ELF-1 (cell line): ENCODE data around the gene AMBRA1.

Experiments used
- DNase-seq: peaks from one replicate; pipeline ENCODE4 v3.0.0-alpha.2; 2016; ENCODE audit warnings: low read depth, low spot score

The AMBRA1 gene

GRCh38 chr11:46508360-46508759 is 85.5 kb downstream of the AMBRA1 start:
- DNase-seq: no peak

- no peak for DNase-seq
These were observed 87.4 kb downstream of the AMBRA1 start for GRCh38 chr11:46506483-46506791.

GRCh38 chr11:46505741-46506482 is 87.9 kb downstream of the AMBRA1 start:
- no peak for DNase-seq

GRCh38 chr11:46504817-46505613 is 88.8 kb downstream of the AMBRA1 start:
- no peak for DNase-seq

GRCh38 chr11:46499821-46500220 is 94.0 kb downstream of the AMBRA1 start:
- DNase-seq: no peak

- DNase-seq: no peak
These were observed 94.9 kb downstream of the AMBRA1 start for GRCh38 chr11:46498968-46499367.

- no peak for DNase-seq
These were observed 95.6 kb downstream of the AMBRA1 start for GRCh38 chr11:46498179-46498578.

- no peak for DNase-seq
These were observed 96.3 kb downstream of the AMBRA1 start for GRCh38 chr11:46497498-46497897.

GRCh38 chr11:46493791-46494190 is 100.0 kb downstream of the AMBRA1 start:
- DNase-seq: no peak

GRCh38 chr11:46492532-46492931 is 101.3 kb downstream of the AMBRA1 start:
- no peak for DNase-seq

- no peak for DNase-seq
These were observed 102.0 kb downstream of the AMBRA1 start for GRCh38 chr11:46491661-46492330.

- DNase-seq: no peak
These were observed 103.2 kb downstream of the AMBRA1 start for GRCh38 chr11:46490666-46491065.

- peak; percentile 25 for DNase-seq
These were observed 103.9 kb downstream of the AMBRA1 start for GRCh38 chr11:46489656-46490560.

GRCh38 chr11:46485856-46486443 is 107.9 kb downstream of the AMBRA1 start:
- DNase-seq: no peak

- no peak for DNase-seq
These were observed 109.7 kb downstream of the AMBRA1 start for GRCh38 chr11:46484101-46484500.

- DNase-seq: peak; percentile 32
These were observed 112.9 kb downstream of the AMBRA1 start for GRCh38 chr11:46480909-46481308.

- no peak for DNase-seq
These were observed 113.6 kb downstream of the AMBRA1 start for GRCh38 chr11:46480166-46480726.

GRCh38 chr11:46479601-46480000 is 114.2 kb downstream of the AMBRA1 start:
- no peak for DNase-seq

GRCh38 chr11:46478196-46478595 is 115.6 kb downstream of the AMBRA1 start:
- DNase-seq: no peak

GRCh38 chr11:46477136-46477535 is 116.7 kb downstream of the AMBRA1 start:
- DNase-seq: no peak
